Daoy (cell line): ENCODE results near the gene CACNG4. TPM values are rescaled to one million over a fixed set of nuclear protein-coding genes. Genes with fewer than 3 reads are reported as not detected.
"Not testable (repeated sequence)": the region's sequence is repeated elsewhere in the genome, so short reads cannot be mapped to it uniquely, and the experiment has no call there.

Experiments
- DNase-seq: peaks from one replicate; pipeline ENCODE4 v3.0.0-alpha.2; 2015; ENCODE audit warnings: low read depth
- total RNA-seq: library from RNA; depleted of rRNA; stranded (reverse); fragments of >200 nt; shearing (Covaris generic); gene quantifications from 2 replicates; pipeline ENCODE4 v1.2.3, GENCODE V29; 2014

Gene CACNG4
- total RNA-seq, 1 experiment from 2014 or later, result 0.63 TPM

- no peak for DNase-seq
Measured at GRCh38 chr17:67018471-67019434, 54.2 kb downstream of the CACNG4 start.

GRCh38 chr17:67019809-67020208, 55.3 kb downstream of the CACNG4 start:
- DNase-seq, result no peak

GRCh38 chr17:67020293-67020766, 55.8 kb downstream of the CACNG4 start:
- no peak for DNase-seq

- peak; percentile 35 for DNase-seq
Measured at GRCh38 chr17:67021196-67021595, 56.7 kb downstream of the CACNG4 start.

GRCh38 chr17:67021743-67022450, 57.4 kb downstream of the CACNG4 start:
- DNase-seq, result no peak

GRCh38 chr17:67022451-67022810, 57.9 kb downstream of the CACNG4 start:
- no peak for DNase-seq

GRCh38 chr17:67024736-67025135, 60.2 kb downstream of the CACNG4 start:
- DNase-seq, result no peak

- no peak for DNase-seq
Measured at GRCh38 chr17:67025216-67025792, 60.8 kb downstream of the CACNG4 start.

- no peak for DNase-seq
Measured at GRCh38 chr17:67026341-67026740, 61.8 kb downstream of the CACNG4 start.

GRCh38 chr17:67027031-67027628, 62.6 kb downstream of the CACNG4 start:
- peak; percentile 62 for DNase-seq

- no peak for DNase-seq
Measured at GRCh38 chr17:67030641-67031040, 66.1 kb downstream of the CACNG4 start.

GRCh38 chr17:67032382-67032781, 67.9 kb downstream of the CACNG4 start:
- DNase-seq, result no peak

GRCh38 chr17:67032985-67033384, 68.5 kb downstream of the CACNG4 start:
- no peak for DNase-seq

- no peak for DNase-seq
Measured at GRCh38 chr17:67033613-67034012, 69.1 kb downstream of the CACNG4 start.

- no peak for DNase-seq
Measured at GRCh38 chr17:67035131-67036083, 70.9 kb downstream of the CACNG4 start.

- DNase-seq, result no peak
Measured at GRCh38 chr17:67038861-67039365, 74.4 kb downstream of the CACNG4 start.

- DNase-seq, result no peak
Measured at GRCh38 chr17:67040652-67041051, 76.1 kb downstream of the CACNG4 start.

- DNase-seq, result not testable (repeated sequence)
Measured at GRCh38 chr17:67041119-67041518, 76.6 kb downstream of the CACNG4 start.

- DNase-seq, result no peak
Measured at GRCh38 chr17:67041531-67041930, 77.0 kb downstream of the CACNG4 start.
